ENCODE measurements around the gene RPS27.

The RPS27 gene

DNA sequence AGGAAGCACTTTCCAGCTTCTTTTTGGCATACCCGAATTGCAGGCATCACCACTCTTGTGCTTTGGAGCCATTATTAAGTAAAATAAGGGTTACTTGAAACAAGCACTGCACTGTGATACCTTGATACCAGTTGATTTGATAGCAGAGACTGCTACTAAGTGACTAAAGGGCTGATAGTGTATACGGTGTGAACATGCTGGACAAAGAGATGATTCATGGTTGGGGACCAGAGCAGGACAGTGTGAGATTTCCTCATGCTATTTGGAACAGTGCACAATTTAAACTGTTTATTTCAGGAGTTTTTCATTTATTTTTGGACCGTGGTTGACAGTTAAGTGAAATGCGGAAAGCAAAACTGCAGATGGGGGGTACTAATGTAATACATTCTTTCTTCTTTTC, 9.9 kb downstream of the RPS27 start:
- TF ChIP-seq EGR1 (IDR thresholded peaks at IDR 0.05): no peak
- TF ChIP-seq RAD21 (IDR thresholded peaks at IDR 0.05; ENCODE audit: low read depth): no peak
- TF ChIP-seq ZBTB7A (IDR thresholded peaks at IDR 0.05; ENCODE audit: low read depth): no peak

GRCh38 chr1:154006136-154006535, 15.6 kb downstream of the RPS27 start:
- TF ChIP-seq TAF1 (IDR thresholded peaks at IDR 0.05; ENCODE audit: low read depth) (no peak), FOXM1 (IDR thresholded peaks at IDR 0.05; ENCODE audit: borderline replicate concordance, low read depth) (no peak), EGR1 (IDR thresholded peaks at IDR 0.05) (no peak), MAX (IDR thresholded peaks at IDR 0.05) (no peak), YY1 (IDR thresholded peaks at IDR 0.05; ENCODE audit: low read depth) (no peak), ZBTB7A (IDR thresholded peaks at IDR 0.05; ENCODE audit: low read depth) (no peak), TEAD4 (IDR thresholded peaks at IDR 0.05) (no peak), CEBPB (IDR thresholded peaks at IDR 0.05) (no peak), EP300 (IDR thresholded peaks at IDR 0.05; ENCODE audit: borderline replicate concordance) (no peak), RAD21 (IDR thresholded peaks at IDR 0.05; ENCODE audit: low read depth) (no peak), NFIC (IDR thresholded peaks at IDR 0.05) (no peak)
- TF ChIP-seq, protein P1, sequence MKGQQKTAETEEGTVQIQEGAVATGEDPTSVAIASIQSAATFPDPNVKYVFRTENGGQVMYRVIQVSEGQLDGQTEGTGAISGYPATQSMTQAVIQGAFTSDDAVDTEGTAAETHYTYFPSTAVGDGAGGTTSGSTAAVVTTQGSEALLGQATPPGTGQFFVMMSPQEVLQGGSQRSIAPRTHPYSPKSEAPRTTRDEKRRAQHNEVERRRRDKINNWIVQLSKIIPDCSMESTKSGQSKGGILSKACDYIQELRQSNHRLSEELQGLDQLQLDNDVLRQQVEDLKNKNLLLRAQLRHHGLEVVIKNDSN (IDR thresholded peaks at IDR 0.05): no peak

- TF ChIP-seq TAF1 (IDR thresholded peaks at IDR 0.05; ENCODE audit: low read depth) (no peak), NFIC (IDR thresholded peaks at IDR 0.05) (no peak), TEAD4 (IDR thresholded peaks at IDR 0.05) (no peak), EGR1 (IDR thresholded peaks at IDR 0.05) (no peak), YY1 (IDR thresholded peaks at IDR 0.05; ENCODE audit: low read depth) (no peak), CREB1 (IDR thresholded peaks at IDR 0.05; ENCODE audit: low read depth) (no peak), FOXM1 (IDR thresholded peaks at IDR 0.05; ENCODE audit: borderline replicate concordance, low read depth) (no peak), RAD21 (IDR thresholded peaks at IDR 0.05; ENCODE audit: low read depth) (no peak), MAX (IDR thresholded peaks at IDR 0.05) (no peak), ZBTB7A (IDR thresholded peaks at IDR 0.05; ENCODE audit: low read depth) (no peak), EP300 (IDR thresholded peaks at IDR 0.05; ENCODE audit: borderline replicate concordance) (no peak), TCF12 (IDR thresholded peaks at IDR 0.05; ENCODE audit: low read depth) (no peak), CEBPB (IDR thresholded peaks at IDR 0.05) (no peak)
- TF ChIP-seq, protein P1 (IDR thresholded peaks at IDR 0.05): no peak
Observed at GRCh38 chr1:154012129-154012528, 21.6 kb downstream of the RPS27 start.

- TF ChIP-seq CREB1 (IDR thresholded peaks at IDR 0.05; ENCODE audit: low read depth) (no peak), TEAD4 (IDR thresholded peaks at IDR 0.05) (no peak), MAX (IDR thresholded peaks at IDR 0.05) (no peak), TCF12 (IDR thresholded peaks at IDR 0.05; ENCODE audit: low read depth) (no peak), FOXM1 (IDR thresholded peaks at IDR 0.05; ENCODE audit: borderline replicate concordance, low read depth) (no peak), EP300 (IDR thresholded peaks at IDR 0.05; ENCODE audit: borderline replicate concordance) (no peak), NFIC (IDR thresholded peaks at IDR 0.05) (no peak), CEBPB (IDR thresholded peaks at IDR 0.05) (no peak), YY1 (IDR thresholded peaks at IDR 0.05; ENCODE audit: low read depth) (no peak), REST (IDR thresholded peaks at IDR 0.05; ENCODE audit: low read depth) (no peak), ZBTB7A (IDR thresholded peaks at IDR 0.05; ENCODE audit: low read depth) (no peak), TAF1 (IDR thresholded peaks at IDR 0.05; ENCODE audit: low read depth) (no peak), EGR1 (IDR thresholded peaks at IDR 0.05) (no peak), RAD21 (IDR thresholded peaks at IDR 0.05; ENCODE audit: low read depth) (no peak)
- TF ChIP-seq, protein P1 (IDR thresholded peaks at IDR 0.05): no peak
Observed at GRCh38 chr1:154014154-154014907, 23.8 kb downstream of the RPS27 start.

- TF ChIP-seq RAD21 (IDR thresholded peaks at IDR 0.05; ENCODE audit: low read depth) (no peak), ZBTB7A (IDR thresholded peaks at IDR 0.05; ENCODE audit: low read depth) (no peak), MAX (IDR thresholded peaks at IDR 0.05) (no peak), TAF1 (IDR thresholded peaks at IDR 0.05; ENCODE audit: low read depth) (no peak), EP300 (IDR thresholded peaks at IDR 0.05; ENCODE audit: borderline replicate concordance) (no peak), REST (IDR thresholded peaks at IDR 0.05; ENCODE audit: low read depth) (no peak), NFIC (IDR thresholded peaks at IDR 0.05) (no peak), YY1 (IDR thresholded peaks at IDR 0.05; ENCODE audit: low read depth) (no peak), TEAD4 (IDR thresholded peaks at IDR 0.05) (no peak)
Observed at GRCh38 chr1:154019269-154019668, 28.7 kb downstream of the RPS27 start.

All from Ishikawa (cell line).